Naive B cell (primary cell): ENCODE data around the gene MBP. TPM values are rescaled to one million over a fixed set of nuclear protein-coding genes. Genes with fewer than 3 reads are reported as not detected.

Source experiments
- ATAC-seq, 2 donors: fragments of 150-1000 bp; cut with Tn5 transposase; 2 replicates each; pipeline ENCODE4 v1.10.0; 2021; ENCODE audit warnings: low read depth in 2 of 2, mild to moderate bottlenecking in 2 of 2, moderate library complexity in 2 of 2
- DNase-seq: peaks from one replicate; pipeline ENCODE4 v3.0.0; 2022
- H3K27ac Mint-ChIP-seq, 6 donors: one replicate each; pipeline ENCODE4 v1.8.0; 2020 to 2022; ENCODE audit warnings: mild to moderate bottlenecking in 6 of 6, mixed read lengths in 6 of 6, moderate library complexity in 5 of 6, inconsistent platforms in 2 of 6
- H3K27me3 Mint-ChIP-seq, 3 donors: one replicate each; pipeline ENCODE4 v1.8.0; 2021 to 2022; ENCODE audit warnings: mixed read lengths in 3 of 3, mild to moderate bottlenecking in 1 of 3
- H3K36me3 Mint-ChIP-seq, 2 donors: one replicate each; pipeline ENCODE4 v1.8.0; 2020 to 2022; ENCODE audit warnings: mixed read lengths in 2 of 2, inconsistent platforms in 1 of 2, mild to moderate bottlenecking in 1 of 2
- H3K4me1 Mint-ChIP-seq, 3 donors: one replicate each; pipeline ENCODE4 v1.8.0; 2020 to 2022; ENCODE audit warnings: mixed read lengths in 3 of 3, inconsistent platforms in 1 of 3, mild to moderate bottlenecking in 1 of 3, moderate library complexity in 1 of 3
- H3K4me3 Mint-ChIP-seq, 8 donors: one replicate each; pipeline ENCODE4 v1.8.0; 2020 to 2022; ENCODE audit warnings: mild to moderate bottlenecking in 8 of 8, mixed read lengths in 8 of 8, moderate library complexity in 8 of 8, inconsistent platforms in 2 of 8
- H3K9me3 Mint-ChIP-seq, 7 donors: one replicate each; pipeline ENCODE4 v1.8.0; 2020 to 2022; ENCODE audit warnings: mixed read lengths in 7 of 7, mild to moderate bottlenecking in 5 of 7, inconsistent platforms in 2 of 7, moderate library complexity in 1 of 7
- polyA plus RNA-seq, 6 donors: library from polyadenylated mRNA; unstranded; fragments of 300-500 nt; fragmentation: Illumina TruSeq; gene quantifications; one replicate each; pipeline ENCODE4 v1.2.3, GENCODE V29; 2021; ENCODE audit warnings: low read depth in 6 of 6

Gene MBP
- polyA plus RNA-seq, 6 donors from 2014 or later, result 35.4 to 69.2 (median 66.6) TPM

GRCh38 chr18:77095391-77096371 is 36.9 kb downstream of the MBP start:
- peaks cover 40 to 51% (median 48%) of the 10 kb centered on the region in 3 donors for H3K4me1 Mint-ChIP-seq
- DNase-seq (no peak), ATAC-seq (no peak)
- H3K4me3 Mint-ChIP-seq, result no peak overlapping the region
- H3K27ac Mint-ChIP-seq, result peak overlapping the region in 2 of 6 donors; percentile 73 to 88
- H3K36me3 Mint-ChIP-seq, result peaks cover 0 to 4% of the 10 kb centered on the region in 2 donors
- no peaks in the 10 kb centered on the region for H3K27me3 Mint-ChIP-seq
- no peaks in the 10 kb centered on the region for H3K9me3 Mint-ChIP-seq

GRCh38 chr18:77093586-77093985 is 39.0 kb downstream of the MBP start:
- no peak for DNase-seq
- Mint-ChIP-seq H3K36me3 (no peaks in the 10 kb centered on the region), H3K9me3 (no peaks in the 10 kb centered on the region), H3K4me1 (peaks cover 32 to 48% (median 45%) of the 10 kb centered on the region in 3 donors), H3K27me3 (no peaks in the 10 kb centered on the region), H3K4me3 (peak overlapping the region in 1 of 8 donors; percentile 21), H3K27ac (no peak overlapping the region)
- no peak for ATAC-seq

DNA sequence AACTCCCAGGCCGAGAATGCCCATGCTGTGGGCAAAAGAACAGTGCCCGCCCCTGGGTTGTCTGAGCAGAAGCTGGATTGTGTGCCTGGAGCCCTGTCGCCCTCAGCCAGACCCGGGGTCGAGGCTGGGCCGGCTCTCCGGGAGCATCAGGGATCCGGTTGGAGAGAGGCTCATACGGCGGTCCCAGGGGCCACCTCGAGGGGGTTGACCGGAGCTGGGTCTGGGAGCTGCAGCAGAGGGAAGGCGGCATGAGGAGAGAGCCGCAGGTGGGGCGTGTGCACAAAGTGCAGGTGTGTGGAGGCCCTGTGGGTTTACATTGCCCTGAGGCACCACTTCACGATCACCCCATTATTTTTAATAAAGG is 39.5 kb downstream of the MBP start:
- no peaks in the 10 kb centered on the region for H3K27me3 Mint-ChIP-seq
- ATAC-seq, result no peak
- H3K9me3 Mint-ChIP-seq, result no peaks in the 10 kb centered on the region
- no peak overlapping the region for H3K27ac Mint-ChIP-seq
- H3K36me3 Mint-ChIP-seq, result no peaks in the 10 kb centered on the region
- no peak for DNase-seq
- H3K4me3 Mint-ChIP-seq, result no peak overlapping the region
- H3K4me1 Mint-ChIP-seq, result peaks cover 30 to 43% (median 40%) of the 10 kb centered on the region in 3 donors

DNA sequence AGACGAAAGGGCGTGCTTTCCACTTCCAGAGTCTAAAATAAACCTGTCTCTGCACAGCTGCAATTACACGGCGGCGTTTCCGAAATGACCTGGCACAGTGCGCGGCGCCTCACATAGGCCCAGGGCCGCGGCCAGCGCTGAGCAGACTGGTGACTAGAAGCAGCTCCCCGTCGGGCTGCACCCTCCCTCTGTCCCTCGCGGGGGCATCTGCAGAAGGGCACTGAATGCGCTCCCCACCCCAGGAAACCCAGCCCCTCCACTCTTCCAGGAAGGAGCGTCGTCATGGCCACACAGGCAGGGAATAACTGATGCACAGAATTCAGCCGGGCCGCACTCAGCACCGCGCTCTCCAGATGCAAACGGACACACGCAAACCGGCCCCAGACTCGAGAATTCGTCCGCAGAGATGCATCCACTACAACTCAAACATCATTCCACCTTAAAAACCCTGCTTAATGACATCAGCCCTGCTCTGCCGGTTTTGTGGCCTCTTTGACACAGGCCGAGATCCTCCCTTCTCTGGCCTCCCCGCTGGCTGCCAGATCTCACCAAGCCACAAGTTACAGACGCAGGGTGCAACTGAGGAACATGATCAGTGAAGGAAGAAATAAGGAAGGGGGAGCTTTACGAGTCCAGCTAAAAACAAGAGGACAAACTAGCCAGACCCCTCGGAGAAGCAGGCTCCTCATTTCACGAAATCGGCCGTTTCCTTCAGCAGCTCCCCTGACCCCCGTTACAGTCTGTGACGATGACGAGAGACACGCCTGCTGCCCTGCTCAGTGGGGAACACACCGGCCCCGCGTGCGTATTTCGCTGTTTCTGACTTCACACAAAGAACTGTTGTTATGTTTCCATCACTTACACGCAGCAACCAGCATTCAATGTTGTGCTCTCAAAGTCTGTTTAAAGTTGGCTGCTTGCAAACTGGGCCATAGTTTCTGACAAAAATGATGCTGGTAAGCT is 40.2 kb downstream of the MBP start:
- no peak overlapping the region for H3K4me3 Mint-ChIP-seq
- no peaks in the 10 kb centered on the region for H3K36me3 Mint-ChIP-seq
- no peaks in the 10 kb centered on the region for H3K9me3 Mint-ChIP-seq
- ATAC-seq (no peak), DNase-seq (no peak)
- peak overlapping the region in 2 of 6 donors; percentile 10 to 38 for H3K27ac Mint-ChIP-seq
- no peaks in the 10 kb centered on the region for H3K27me3 Mint-ChIP-seq
- H3K4me1 Mint-ChIP-seq, result peaks cover 25 to 36% (median 34%) of the 10 kb centered on the region in 3 donors

DNA sequence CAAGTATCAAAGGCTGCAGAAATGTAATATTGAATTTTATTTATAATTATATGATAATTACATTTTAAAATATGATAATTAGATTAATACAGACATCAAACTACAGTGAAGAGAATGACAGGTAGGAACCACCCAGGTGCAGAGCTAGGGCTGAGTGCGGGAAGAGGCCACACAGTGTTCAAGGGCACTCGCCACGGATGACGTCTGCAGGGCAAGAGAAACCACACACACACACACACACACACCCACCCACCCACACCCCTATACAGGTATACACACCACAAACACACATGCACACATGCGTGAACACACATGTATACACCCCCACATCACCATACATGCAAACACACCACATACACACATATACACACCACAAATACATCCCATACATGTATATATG is 41.2 kb downstream of the MBP start:
- H3K4me3 Mint-ChIP-seq, result no peak overlapping the region
- no peaks in the 10 kb centered on the region for H3K36me3 Mint-ChIP-seq
- ATAC-seq (no peak), DNase-seq (no peak)
- no peaks in the 10 kb centered on the region for H3K27me3 Mint-ChIP-seq
- no peaks in the 10 kb centered on the region for H3K9me3 Mint-ChIP-seq
- peaks cover 23 to 38% (median 35%) of the 10 kb centered on the region in 3 donors for H3K4me1 Mint-ChIP-seq
- peak overlapping the region in 2 of 6 donors; percentile 10 to 30 for H3K27ac Mint-ChIP-seq

DNA sequence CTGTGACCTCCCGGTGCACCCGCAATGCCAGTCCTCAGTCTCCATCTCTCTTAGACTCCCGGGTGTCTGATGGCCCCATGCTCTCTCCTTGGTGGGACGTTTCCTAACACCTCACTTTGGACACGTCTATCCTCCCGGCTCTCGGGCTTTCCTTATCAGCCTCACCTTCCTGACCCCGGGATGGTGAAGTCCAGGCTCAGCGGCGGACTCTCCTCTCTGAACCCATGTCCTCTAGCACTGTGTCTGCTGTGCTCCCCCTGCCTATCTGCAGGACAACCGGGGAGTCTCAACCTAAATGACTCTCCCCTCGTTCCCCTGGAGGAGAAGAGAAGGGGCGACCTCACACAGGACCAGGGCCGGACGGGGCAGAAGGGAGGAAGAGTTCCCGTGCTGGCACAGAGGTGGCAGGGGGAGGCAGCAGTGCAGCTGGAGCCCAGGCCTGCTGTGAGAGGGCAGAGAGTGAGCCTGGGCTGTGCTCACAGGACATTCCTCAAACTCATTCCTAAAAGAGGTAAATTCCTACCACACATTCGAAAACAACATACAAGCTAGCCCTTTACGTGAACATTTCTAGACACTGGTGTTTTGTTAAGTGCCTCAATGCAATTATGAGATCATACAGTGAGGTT is 41.9 kb downstream of the MBP start:
- Mint-ChIP-seq H3K4me1 (peaks cover 26 to 42% (median 35%) of the 10 kb centered on the region in 3 donors), H3K27me3 (no peaks in the 10 kb centered on the region), H3K9me3 (no peaks in the 10 kb centered on the region), H3K27ac (peak overlapping the region in 3 of 6 donors; percentile 4 to 65 (median 61)), H3K36me3 (no peaks in the 10 kb centered on the region), H3K4me3 (no peak overlapping the region)
- ATAC-seq (no peak), DNase-seq (no peak)

- Mint-ChIP-seq H3K27me3 (no peaks in the 10 kb centered on the region), H3K9me3 (no peaks in the 10 kb centered on the region), H3K4me1 (peaks cover 29 to 44% (median 30%) of the 10 kb centered on the region in 3 donors), H3K4me3 (no peak overlapping the region), H3K36me3 (no peaks in the 10 kb centered on the region), H3K27ac (peak overlapping the region in 2 of 6 donors; percentile 54 to 61)
- DNase-seq, result no peak
- ATAC-seq, result no peak
Measured at GRCh38 chr18:77089723-77090285, 42.8 kb downstream of the MBP start.

GRCh38 chr18:77088963-77089722 is 43.4 kb downstream of the MBP start:
- Mint-ChIP-seq H3K36me3 (no peaks in the 10 kb centered on the region), H3K4me3 (no peak overlapping the region), H3K27me3 (no peaks in the 10 kb centered on the region), H3K27ac (peak overlapping the region; percentile 10 to 61 (median 48)), H3K9me3 (no peaks in the 10 kb centered on the region), H3K4me1 (peaks cover 35 to 50% (median 35%) of the 10 kb centered on the region in 3 donors)
- DNase-seq, result no peak
- ATAC-seq, result no peak

DNA sequence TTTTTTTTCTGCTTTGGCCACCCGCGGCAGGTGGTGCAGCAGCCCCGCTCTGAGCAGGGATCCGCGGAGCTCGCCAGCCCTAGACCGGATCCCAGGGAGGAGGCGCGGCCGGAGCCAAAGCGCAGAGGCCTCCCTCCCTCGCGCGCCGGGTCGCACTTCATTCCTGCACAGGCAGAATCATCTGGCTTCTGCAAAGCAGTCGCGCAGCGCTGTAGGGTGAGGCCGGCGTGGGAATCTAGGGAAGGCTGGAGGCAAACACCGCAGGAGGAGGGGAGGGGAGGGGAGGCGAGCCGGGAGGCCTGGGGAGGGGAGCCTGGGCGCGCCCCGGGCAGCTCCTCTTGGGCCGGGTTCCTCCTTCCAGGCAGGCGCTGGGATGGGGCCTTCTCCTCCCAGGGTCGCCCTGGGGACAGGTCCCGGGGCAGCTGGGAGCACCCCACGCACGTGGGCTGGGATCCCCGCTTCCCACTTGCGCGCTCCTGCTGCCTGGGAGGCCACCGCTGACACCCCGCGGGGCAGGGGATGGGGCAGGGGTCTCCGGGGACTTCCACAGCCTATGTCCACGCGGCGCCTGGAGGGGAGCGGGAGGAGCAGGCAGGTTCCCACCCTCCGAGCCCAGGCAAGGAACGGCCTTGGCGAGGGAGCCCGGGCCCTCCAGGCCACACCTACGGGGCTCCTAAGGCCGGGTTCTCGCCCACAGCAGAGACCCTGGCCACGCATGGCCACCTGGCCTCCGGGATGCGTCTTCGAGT is 45.0 kb downstream of the MBP start:
- H3K36me3 Mint-ChIP-seq, result no peaks in the 10 kb centered on the region
- H3K9me3 Mint-ChIP-seq, result no peaks in the 10 kb centered on the region
- H3K4me3 Mint-ChIP-seq, result no peak overlapping the region
- peak overlapping the region in 1 of 6 donors; percentile 96 for H3K27ac Mint-ChIP-seq
- ATAC-seq (no peak), DNase-seq (no peak)
- no peaks in the 10 kb centered on the region for H3K27me3 Mint-ChIP-seq
- peaks cover 41 to 64% (median 42%) of the 10 kb centered on the region in 3 donors for H3K4me1 Mint-ChIP-seq

DNA sequence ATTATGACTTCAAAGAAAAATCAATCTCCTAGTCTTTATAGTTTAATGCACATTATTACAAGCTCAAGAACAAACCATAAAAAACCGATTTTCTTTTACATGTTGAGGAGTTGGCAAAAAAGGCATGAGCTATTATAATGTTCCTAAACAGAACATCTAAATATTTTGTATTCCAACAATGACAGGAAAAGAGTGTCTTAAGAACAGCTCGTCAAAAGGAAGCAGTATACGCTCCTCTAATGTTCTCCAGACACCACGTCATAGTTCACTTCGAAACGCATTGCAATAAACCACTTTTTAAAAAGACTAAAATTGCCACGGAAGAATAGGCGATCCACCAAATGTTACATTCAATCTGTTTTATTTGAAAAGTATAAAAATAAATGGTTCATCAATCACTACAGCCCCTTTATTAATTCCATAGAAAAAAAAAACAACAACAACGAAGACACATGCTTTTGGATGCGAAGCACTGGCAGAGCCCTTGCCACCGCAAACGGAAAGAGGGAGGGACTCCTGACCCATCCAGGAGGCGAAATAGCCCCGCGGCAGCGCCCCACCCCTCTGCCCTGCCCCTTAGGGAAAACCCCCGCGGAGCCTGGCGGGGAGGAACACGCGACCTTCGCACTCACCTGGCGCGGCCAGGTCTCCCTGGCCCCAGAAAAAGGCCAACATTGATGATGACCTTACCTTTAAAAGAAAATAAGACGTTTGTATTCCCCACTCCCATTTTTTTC is 45.8 kb downstream of the MBP start:
- Mint-ChIP-seq H3K27ac (peak overlapping the region in 1 of 6 donors; percentile 96), H3K36me3 (no peaks in the 10 kb centered on the region), H3K27me3 (no peaks in the 10 kb centered on the region), H3K4me3 (no peak overlapping the region), H3K9me3 (no peaks in the 10 kb centered on the region), H3K4me1 (peaks cover 42 to 70% (median 44%) of the 10 kb centered on the region in 3 donors)
- no peak for DNase-seq
- ATAC-seq, result no peak

GRCh38 chr18:77086034-77086433 is 46.5 kb downstream of the MBP start:
- no peaks in the 10 kb centered on the region for H3K36me3 Mint-ChIP-seq
- DNase-seq (no peak), ATAC-seq (no peak)
- H3K4me1 Mint-ChIP-seq, result peaks cover 44 to 72% (median 51%) of the 10 kb centered on the region in 3 donors
- no peaks in the 10 kb centered on the region for H3K9me3 Mint-ChIP-seq
- no peak overlapping the region for H3K4me3 Mint-ChIP-seq
- no peaks in the 10 kb centered on the region for H3K27me3 Mint-ChIP-seq
- H3K27ac Mint-ChIP-seq, result peak overlapping the region in 4 of 6 donors; percentile 10 to 96 (median 54)
